HG03196 (cell line): ENCODE data around the gene PCIF1.
"Not testable (repeated sequence)": the region's sequence is repeated elsewhere in the genome, so short reads cannot be mapped to it uniquely, and the experiment has no call there.

ENCODE experiments used
- ATAC-seq: cut with Tn5 transposase; IDR thresholded peaks from one replicate; pipeline ENCODE4 v1.9.1; 2021; ENCODE audit not compliant: unreplicated experiment

The PCIF1 gene

DNA sequence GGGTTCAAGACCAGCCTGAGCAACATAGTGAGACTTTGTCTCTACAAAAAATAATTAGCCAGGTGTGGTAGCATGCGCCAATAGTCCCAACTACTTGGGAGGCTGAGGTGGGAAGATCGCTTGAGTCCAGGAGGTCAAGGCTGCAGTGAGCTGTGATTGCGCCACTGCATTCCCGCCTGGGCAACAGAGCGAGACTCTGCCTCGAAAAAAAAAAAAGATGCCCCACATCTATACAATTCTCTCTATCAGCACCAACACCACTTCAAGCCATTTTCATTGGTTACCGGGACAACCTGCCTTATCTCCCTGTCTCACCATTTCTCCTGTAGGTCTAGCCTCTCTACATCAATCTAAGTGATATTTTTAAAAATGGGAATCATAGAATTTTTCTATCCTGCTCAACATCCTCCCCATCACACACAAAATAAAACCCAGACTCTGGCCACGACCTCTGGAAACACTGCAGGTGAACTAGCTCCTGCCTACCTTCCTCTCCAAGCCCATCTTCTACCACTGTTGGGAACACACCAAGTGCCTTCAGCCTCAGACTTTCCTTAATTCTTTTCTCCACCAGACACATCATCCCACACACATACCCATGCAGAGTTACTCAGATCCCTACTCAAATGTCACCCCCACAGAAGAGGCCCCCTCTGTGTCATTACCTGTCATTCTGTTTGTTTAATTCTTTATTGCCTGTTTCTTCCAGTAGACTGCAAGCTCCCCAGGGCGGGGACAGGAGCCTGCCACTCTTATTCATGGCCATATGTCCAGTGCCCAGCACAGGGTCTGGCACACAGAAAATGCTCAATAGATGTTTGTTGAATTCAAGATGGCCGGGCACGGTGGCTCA, 12.9 kb upstream of the PCIF1 start:
- no peak for ATAC-seq

DNA sequence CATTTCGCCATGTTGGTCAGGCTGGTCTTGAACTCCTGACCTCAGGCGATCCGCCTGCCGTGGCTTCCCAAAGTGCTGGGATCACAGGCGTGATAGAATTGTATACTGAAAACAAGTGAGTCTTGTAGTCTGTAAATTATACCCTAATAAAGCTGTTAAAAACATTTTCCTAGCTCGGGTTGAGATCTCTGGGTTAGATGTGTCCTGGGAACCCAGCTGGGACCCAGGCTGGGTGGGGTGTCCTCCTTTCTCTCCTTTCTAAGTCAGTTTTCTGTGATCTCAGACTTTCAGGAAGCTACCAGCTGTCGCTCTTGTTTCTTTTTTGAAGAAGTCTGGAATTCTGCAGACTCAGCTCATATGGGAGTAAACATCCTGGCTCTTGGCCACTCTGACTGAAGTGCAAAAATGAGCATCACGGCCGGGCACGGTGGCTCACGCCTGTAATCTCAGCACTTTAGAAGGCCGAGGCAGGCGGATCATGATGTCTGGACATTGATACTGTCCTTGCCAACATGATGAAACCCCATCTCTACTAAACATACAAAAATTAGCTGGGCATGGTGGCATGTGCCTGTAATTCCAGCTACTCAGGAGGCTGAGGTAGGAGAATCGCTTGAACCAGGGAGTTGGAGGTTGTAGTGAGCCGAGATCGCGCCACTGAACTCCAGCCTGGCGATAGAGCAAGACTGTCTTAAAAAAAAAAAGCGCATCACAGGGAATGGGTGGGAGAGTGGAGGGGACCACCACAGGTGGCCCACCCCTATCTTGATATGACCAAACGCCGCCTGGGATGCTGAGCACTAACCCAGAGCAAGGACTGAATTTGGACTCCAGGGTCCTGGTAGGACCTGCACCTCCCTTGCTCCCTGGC, 9.9 kb upstream of the PCIF1 start:
- ATAC-seq = no peak

DNA sequence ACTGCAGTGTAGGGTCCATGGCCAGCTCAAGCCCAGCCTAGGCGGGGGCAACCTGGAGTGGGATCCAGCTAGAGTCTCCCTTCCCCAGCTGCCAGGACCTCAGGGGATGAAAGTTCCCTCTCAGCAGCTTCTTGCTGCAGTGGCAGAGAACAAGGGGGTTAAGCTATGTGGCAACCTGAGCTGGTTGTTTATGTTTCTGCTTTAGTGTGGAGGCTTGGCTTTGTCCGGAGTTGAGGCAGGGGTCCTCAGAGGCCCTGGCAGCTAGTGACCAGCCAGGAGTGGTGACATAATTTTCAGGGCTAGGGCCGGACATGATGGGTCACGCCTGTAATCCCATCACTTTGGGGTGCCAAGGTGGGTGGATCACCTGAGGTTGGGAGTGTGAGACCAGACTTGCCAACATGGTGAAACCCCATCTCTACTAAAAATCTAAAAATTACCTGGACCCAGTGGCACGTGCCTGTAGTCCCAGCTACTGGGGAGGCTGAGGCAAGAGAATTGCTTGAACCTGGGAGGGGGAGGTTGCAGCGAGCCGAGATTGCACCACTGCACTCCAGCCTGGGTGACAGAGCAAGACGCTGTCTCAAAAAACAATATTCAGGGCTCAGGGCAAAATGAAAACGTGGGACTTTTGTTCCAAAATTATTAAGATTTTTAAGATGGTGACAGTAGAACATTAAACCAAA, 8.5 kb upstream of the PCIF1 start:
- no peak for ATAC-seq

- no peak for ATAC-seq
Observed at GRCh38 chr20:45926731-45927070, 7.8 kb upstream of the PCIF1 start.

GRCh38 chr20:45927071-45927878, 7.2 kb upstream of the PCIF1 start:
- no peak for ATAC-seq

DNA sequence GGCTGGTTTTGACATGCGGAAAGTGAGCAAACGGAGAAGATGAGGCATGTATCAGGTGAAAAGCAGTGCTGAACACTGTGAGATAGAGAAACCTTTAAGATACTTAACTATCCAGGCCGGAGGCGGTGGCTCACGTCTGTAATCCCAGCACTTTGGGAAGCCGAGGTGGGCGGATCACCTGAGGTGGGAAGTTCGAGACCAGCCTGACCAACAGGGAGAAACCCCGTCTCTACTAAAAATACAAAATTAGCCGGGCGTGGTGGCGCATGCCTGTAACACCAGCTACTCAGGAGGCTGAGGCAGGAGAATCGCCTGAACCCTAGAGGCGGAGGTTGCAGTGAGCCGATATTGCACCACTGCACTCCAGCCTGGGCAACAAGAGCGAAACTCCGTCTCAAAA, 2.8 kb upstream of the PCIF1 start:
- ATAC-seq = not testable (repeated sequence)

DNA sequence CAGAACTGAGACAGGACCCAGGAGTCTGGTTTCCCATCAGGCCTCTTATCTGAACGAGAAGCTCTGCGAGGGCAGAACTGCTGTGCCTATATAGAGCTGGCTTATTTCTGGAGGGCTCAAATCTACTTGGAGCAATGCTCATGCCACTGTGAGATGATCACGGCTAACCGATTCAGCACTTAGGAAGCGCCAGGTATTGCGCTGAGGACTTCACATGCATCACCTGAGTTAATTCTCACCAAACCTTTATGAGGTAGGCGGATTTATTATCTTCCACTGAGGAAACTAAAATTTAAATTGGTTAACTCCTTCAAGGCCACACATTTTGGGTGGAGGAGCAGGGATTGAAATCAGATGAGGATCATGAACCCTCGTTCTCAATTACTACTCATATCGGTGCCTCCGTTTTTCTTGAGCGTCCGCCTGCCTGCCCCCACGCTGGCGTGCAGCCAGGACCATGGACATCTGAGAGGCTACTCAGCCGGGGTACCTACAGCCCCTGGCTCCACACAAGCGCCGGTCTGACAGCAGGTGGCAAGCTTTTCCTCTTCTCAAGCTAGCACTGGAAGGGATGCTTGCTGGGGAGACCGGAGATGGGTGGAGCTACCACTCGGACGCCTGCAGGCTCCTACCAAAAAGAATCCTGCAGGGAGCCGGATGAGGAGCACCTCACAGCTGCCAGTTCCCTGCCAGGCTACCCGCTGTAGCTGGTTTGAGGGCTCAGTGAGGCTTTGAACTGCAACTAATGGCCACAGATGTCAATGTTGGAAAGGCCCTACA, 1.0 kb upstream of the PCIF1 start:
- ATAC-seq = peak; percentile 22

GRCh38 chr20:45934046-45934585, 367 bp upstream of the PCIF1 start:
- peak; percentile 18 for ATAC-seq

- no peak for ATAC-seq
Observed at GRCh38 chr20:45935416-45936046, 1.0 kb downstream of the PCIF1 start.

DNA sequence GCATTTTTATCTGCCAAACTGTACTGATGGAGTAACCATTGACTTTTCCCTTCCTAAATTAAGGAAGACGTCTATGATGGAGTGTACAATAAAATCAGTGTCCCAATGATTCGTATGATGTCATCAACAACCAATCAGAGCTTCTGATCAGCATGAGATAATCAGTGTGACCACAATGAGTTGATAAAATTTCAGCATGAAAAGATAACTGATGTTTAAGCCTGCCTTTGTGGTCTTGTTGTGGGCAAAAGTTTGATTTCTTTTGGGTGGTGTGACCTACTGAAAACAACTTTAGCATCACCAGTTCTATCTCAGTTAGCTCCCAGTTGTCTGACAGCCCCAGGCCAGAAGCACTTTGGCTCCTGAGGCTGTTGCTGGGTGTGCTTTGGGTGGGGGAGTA, 3.3 kb downstream of the PCIF1 start:
- ATAC-seq = no peak

- no peak for ATAC-seq
Observed at GRCh38 chr20:45938727-45939438, 4.4 kb downstream of the PCIF1 start.

- ATAC-seq = no peak
Observed at GRCh38 chr20:45940053-45940452, 5.6 kb downstream of the PCIF1 start.

DNA sequence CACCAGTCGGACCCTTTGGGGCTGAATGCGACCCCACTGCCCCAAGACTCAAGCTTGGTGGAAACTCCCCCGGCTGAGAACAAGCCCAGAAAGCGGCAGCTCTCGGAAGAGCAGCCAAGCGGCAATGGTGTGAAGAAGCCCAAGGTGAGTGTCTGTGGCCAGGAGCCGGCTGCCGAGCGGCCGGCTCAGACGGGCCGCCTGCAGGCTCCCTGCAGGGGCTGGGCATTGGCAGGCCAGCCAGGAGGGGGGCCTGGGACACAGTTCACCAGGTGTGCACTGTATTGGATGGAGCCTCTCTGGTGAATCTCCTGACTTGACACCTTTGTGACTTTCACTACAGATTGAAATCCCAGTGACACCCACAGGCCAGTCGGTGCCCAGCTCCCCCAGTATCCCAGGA, 6.0 kb downstream of the PCIF1 start:
- ATAC-seq = no peak

DNA sequence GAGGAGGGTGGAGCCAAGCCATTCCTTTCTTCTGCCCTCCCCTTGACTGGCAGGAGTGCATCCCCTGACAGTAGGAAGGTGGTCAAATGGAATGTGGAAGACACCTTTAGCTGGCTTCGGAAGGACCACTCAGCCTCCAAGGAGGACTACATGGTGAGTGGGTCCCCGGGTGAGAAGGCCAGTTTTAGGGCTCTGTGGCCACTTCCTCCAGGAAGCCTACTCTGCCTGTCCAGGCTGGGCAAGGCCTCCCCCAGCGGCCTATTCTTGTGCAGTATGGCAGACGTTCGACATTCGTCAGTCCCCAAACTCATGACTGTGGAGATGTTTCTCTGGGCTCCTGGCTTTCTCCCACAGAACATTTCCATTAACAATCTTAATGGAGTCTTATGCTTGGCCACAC, 9.1 kb downstream of the PCIF1 start:
- no peak for ATAC-seq

DNA sequence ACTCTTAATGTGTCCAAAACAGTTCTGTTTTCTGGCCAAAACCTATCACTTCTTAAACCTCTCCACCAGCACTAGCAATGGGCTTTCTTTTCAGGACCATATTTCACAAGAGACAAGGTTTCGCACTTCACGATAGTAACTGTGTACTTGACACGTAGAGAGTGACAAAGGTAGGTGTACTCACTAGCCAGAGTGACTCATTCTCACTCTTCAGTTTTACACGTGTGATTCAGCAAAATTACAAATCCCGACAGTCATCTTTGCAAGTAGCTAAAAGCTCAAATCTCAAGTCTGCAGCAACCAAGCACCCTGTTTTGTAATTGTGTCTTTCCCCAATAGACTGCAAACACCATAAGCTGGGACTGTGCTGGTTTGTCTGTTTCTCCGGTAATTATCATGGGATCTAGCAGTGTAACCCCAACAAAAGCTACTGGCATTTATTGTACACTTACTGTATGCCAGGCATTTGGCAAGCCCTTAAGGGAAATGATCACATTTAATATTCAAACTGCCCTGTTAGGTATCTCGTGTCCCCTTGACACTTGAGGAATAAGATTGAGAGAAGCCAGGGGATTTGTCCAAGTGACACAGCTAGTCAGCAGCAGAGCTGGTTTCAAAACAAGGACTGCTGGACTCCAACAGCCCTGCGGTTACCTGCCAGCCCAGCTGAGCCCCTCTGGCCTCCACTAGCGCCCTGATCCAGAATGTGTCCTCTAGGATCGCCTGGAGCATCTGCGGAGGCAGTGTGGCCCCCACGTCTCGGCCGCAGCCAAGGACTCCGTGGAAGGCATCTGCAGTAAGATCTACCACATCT, 9.9 kb downstream of the PCIF1 start:
- ATAC-seq = no peak

DNA sequence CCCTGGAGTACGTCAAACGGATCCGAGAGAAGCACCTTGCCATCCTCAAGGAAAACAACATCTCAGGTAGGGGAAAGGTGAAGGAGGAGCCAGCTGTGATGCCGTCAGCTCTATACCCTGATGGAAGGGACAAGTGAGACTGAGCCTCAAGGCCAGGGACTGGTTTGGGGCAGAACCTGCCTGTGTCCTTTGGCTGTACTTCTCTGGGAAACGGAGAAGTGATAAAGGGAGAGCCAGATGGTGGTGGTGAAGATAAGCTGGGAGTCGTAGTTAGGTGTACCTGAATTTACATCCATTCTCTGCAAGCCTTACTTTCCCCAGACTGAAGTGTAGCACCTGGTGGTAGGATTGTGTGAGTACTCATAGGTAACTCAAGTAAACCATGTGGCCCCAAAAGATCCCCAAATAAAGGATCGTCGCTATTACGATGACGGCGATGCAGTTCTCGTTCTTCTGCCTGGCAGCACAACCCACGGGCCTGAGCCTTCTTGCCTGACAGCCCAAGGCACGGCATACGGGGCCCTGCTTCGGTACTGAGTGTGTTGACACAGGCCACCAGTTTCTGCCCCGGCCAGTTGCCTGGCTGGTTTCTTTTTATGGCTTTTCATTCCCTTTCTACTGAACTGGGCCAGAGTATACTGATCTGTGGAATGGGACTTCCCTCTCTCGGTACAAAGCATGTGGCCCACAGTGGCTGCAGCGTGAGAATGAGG, 10.6 kb downstream of the PCIF1 start:
- ATAC-seq = no peak

GRCh38 chr20:45945678-45946148, 11.2 kb downstream of the PCIF1 start:
- ATAC-seq = no peak
